ENCODE measurements around the gene TAOK3.

The TAOK3 gene

DNA sequence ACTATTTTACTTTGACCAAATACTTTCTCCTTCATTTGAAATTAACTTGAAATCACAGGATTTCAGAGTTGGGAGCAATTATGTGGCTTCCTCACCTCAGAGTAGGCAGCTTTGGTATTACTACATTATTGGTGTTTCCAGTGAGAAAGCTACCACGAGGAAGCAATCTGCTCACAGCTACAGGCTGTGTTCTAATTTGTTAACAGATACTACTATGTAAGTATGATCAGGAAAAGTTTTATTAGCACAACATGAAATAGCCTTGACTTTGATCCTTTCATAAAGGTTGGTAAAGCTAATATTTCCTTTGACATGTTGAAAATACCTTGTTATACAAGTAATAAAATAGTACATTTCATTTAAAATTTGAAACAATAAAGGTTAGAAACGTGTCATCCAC is 30.6 kb downstream of the TAOK3 start:
- TF ChIP-seq, protein P1, sequence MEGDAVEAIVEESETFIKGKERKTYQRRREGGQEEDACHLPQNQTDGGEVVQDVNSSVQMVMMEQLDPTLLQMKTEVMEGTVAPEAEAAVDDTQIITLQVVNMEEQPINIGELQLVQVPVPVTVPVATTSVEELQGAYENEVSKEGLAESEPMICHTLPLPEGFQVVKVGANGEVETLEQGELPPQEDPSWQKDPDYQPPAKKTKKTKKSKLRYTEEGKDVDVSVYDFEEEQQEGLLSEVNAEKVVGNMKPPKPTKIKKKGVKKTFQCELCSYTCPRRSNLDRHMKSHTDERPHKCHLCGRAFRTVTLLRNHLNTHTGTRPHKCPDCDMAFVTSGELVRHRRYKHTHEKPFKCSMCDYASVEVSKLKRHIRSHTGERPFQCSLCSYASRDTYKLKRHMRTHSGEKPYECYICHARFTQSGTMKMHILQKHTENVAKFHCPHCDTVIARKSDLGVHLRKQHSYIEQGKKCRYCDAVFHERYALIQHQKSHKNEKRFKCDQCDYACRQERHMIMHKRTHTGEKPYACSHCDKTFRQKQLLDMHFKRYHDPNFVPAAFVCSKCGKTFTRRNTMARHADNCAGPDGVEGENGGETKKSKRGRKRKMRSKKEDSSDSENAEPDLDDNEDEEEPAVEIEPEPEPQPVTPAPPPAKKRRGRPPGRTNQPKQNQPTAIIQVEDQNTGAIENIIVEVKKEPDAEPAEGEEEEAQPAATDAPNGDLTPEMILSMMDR (IDR thresholded peaks at IDR 0.05; ENCODE audit: low read length, missing control alignments): no peak
- H3K4me3 ChIP-seq (replicated peaks; ENCODE audit: low read depth, low read length): no peak overlapping the region
- no peak for DNase-seq (ENCODE audit: low read depth)

DNA sequence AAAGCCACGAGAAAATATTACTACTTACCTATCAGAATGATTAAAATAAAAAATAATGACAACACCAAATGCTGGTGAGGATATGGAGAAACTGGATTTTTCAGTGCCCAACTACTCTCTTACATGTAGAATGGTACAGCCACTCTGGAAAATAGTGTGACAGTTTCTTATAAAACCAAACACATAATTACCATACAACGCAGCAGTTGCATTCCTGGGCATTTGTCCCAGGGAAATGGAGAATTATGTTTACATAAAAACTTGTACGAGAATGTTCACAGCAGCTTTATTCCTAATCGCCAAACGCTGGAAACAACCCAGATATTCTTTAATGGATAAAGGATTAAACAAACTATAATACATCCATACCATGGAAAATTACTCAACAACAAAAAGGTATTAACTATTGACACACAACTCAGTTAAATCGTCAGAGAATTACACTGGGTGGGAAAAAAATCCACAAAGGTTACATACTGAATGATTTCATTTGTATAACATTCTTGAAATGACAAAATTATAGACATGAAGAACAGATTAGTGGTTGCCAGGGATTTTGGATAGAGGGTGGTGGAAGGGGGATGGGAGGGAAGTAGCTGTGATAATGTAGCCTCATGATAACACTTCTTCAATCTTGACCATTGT is 35.4 kb downstream of the TAOK3 start:
- no peak overlapping the region for H3K4me3 ChIP-seq (replicated peaks; ENCODE audit: low read depth, low read length)
- peak; percentile 46 for DNase-seq (ENCODE audit: low read depth)
- TF ChIP-seq, protein P1 (IDR thresholded peaks at IDR 0.05; ENCODE audit: low read length, missing control alignments): no peak

DNA sequence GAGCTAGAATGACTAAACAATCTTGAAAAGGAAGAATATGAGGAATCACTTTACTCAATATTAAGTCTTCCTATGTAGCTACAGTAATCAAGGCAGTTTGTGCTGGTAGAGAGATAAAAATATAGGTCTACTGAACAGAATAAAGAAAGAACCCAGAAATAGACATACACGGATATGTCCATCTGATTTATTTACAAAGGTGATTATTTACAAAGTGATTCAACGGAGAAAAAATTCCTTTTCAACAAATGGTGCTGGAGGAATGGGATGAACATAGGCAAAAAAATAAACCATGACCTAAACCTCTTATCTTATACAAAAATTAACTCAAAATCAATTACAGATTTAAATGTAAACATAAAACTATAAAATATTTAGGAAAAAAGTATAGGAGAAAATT is 36.6 kb downstream of the TAOK3 start:
- H3K4me3 ChIP-seq (replicated peaks; ENCODE audit: low read depth, low read length): no peak overlapping the region
- TF ChIP-seq, protein P1 (IDR thresholded peaks at IDR 0.05; ENCODE audit: low read length, missing control alignments): no peak
- DNase-seq (ENCODE audit: low read depth): no peak

DNA sequence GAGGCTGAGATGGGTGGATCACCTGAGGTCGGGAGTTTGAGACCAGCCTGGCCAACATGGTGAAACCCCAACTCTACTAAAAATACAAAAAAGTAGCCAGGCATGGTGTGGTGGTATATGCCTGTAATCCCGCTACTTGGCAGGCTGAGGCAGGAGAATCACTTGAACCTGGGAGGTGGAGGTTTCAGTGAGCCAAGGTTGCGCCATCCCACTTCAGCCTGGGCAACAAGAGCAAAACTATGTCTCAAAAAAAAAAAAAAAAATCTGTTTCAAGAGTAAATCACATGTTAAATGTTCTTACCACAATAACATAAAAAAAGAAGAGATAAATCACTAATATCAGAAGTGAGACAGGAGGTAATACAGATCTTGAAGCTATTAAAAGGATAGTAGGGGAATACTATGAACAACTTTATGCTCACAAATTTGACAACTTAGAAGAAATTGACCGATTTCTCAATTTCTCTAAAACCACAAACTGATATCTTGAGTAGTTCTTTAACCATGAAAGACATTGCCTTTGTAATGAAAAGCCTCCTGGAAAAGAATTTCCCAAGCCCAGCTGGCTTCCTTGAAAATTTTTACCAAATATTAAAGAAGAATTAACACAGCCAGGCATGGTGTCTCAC is 37.7 kb downstream of the TAOK3 start:
- TF ChIP-seq, protein P1 (IDR thresholded peaks at IDR 0.05; ENCODE audit: low read length, missing control alignments): no peak
- no peak overlapping the region for H3K4me3 ChIP-seq (replicated peaks; ENCODE audit: low read depth, low read length)
- peak; percentile 39 for DNase-seq (ENCODE audit: low read depth)

DNA sequence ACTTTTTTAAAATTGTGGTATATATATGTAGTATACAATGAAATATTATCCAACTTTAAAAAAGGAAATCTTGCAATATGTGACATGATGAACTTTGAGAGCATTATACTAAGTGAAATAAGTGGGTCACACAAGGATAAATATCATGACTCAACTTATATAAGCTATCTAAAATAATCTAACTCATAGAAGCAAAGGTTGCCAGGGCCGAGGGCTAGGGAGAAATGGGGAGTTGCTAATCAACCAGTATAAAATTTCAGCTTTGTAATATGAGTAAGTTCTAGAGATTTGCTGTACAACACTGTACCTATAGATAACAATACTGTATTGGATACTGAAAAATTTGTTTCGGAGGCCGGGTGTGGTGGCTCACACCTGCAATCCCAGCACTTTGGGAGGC is 38.5 kb downstream of the TAOK3 start:
- DNase-seq (ENCODE audit: low read depth): no peak
- TF ChIP-seq, protein P1 (IDR thresholded peaks at IDR 0.05; ENCODE audit: low read length, missing control alignments): no peak
- no peak overlapping the region for H3K4me3 ChIP-seq (replicated peaks; ENCODE audit: low read depth, low read length)

DNA sequence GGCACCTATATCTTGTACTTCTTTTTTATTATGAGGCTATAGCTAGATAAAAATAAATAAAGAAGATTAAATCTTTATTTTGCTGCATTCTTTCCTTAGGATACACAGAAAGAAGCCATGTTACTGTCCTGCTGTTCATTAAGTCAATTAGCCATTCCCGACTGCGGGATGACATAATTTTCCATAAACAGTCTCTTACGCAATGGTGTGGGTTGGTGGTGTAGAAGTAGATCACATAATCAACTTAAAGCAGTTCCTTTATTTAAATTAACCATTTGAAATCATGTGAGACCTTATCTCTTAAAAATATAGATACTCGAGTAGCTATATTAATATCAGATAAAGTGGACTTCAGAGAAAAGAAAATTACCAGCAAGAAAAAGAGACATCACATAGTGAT is 40.2 kb downstream of the TAOK3 start:
- no peak for DNase-seq (ENCODE audit: low read depth)
- TF ChIP-seq, protein P1 (IDR thresholded peaks at IDR 0.05; ENCODE audit: low read length, missing control alignments): no peak
- H3K4me3 ChIP-seq (replicated peaks; ENCODE audit: low read depth, low read length): no peak overlapping the region

Data from fibroblast of pulmonary artery (primary cell).